Measurements from ENCODE around the gene PEX14.

GRCh38 chr1:10540277-10541005 lies 65.7 kb downstream of the PEX14 start:
- TF ChIP-seq MAFF (IDR thresholded peaks at IDR 0.05; ENCODE audit: low read length) (no peak), CTCF (IDR thresholded peaks at IDR 0.05 in 2 of 3, conservative IDR thresholded peaks at IDR 0.05 in 1 of 3; ENCODE audit: insufficient read depth in 2 of 3, low read depth in 1 of 3, low read length in 3 of 3) (no peak), THRAP3 (IDR thresholded peaks at IDR 0.05; ENCODE audit: borderline replicate concordance) (no peak), HCFC1 (IDR thresholded peaks at IDR 0.05; ENCODE audit: low read depth, low read length) (no peak), KAT7 (CRISPR knock-in tag; IDR thresholded peaks at IDR 0.05; ENCODE audit: borderline replicate concordance) (no peak), SP1 (CRISPR knock-in tag; IDR thresholded peaks at IDR 0.05) (no peak), SMC3 (conservative IDR thresholded peaks at IDR 0.05; ENCODE audit: insufficient read depth, low read depth, low read length) (no peak), MBD2 (IDR thresholded peaks at IDR 0.05; ENCODE audit: borderline replicate concordance, low read depth) (no peak), HDAC1 (IDR thresholded peaks at IDR 0.05) (no peak), KLF10 (CRISPR knock-in tag; IDR thresholded peaks at IDR 0.05) (no peak)
- TF ChIP-seq, protein P1, sequence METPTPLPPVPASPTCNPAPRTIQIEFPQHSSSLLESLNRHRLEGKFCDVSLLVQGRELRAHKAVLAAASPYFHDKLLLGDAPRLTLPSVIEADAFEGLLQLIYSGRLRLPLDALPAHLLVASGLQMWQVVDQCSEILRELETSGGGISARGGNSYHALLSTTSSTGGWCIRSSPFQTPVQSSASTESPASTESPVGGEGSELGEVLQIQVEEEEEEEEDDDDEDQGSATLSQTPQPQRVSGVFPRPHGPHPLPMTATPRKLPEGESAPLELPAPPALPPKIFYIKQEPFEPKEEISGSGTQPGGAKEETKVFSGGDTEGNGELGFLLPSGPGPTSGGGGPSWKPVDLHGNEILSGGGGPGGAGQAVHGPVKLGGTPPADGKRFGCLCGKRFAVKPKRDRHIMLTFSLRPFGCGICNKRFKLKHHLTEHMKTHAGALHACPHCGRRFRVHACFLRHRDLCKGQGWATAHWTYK (CRISPR knock-in tag; IDR thresholded peaks at IDR 0.05), result no peak
